Measurements from ENCODE around the gene NEXN. TPM values are rescaled to one million over a fixed set of nuclear protein-coding genes. Genes with fewer than 3 reads are reported as not detected.

The NEXN gene
- total and polyA plus RNA-seq, 2 experiments from 2014 or later, result 2.6 to 11.8 TPM

- DNase-seq (ENCODE audit: low spot score) (no peak), ATAC-seq (peak; percentile 67)
- Histone ChIP-seq H3K27me3 (ENCODE audit: insufficient read depth) (no peaks in the 10 kb centered on the region), H3F3A (replicated peaks; ENCODE audit: low read depth) (no peaks in the 10 kb centered on the region), H3K4me1 (ENCODE audit: insufficient read depth) (no peaks in the 10 kb centered on the region), H3K36me3 (ENCODE audit: insufficient read depth) (peaks cover 3% of the 10 kb centered on the region; the same call in 1 of the 2 replicates), H3K4me2 (no peak overlapping the region), H2AFZ (no peak overlapping the region), H4K20me1 (replicated peaks; ENCODE audit: insufficient read depth) (no peaks in the 10 kb centered on the region), H3K9me2 (ENCODE audit: insufficient read depth) (no peaks in the 10 kb centered on the region), H3K27ac (ENCODE audit: low read depth) (no peak overlapping the region), H3K79me2 (replicated peaks; ENCODE audit: insufficient read depth) (no peaks in the 10 kb centered on the region; the same call in 1 of the 2 replicates), H3K4me3 (no peak overlapping the region)
- Mint-ChIP-seq H3K4me3 (no peak overlapping the region), H3K9me3 (no peaks in the 10 kb centered on the region; the same call in 2 of the 3 replicates), H3K27ac (no peak overlapping the region), H3K27me3 (ENCODE audit: insufficient read depth, low read depth, poor library complexity) (no peaks in the 10 kb centered on the region), H3K36me3 (ENCODE audit: low read depth) (peaks cover 17% of the 10 kb centered on the region; the same call in 2 of the 3 replicates), H3K4me1 (no peaks in the 10 kb centered on the region)
- TF ChIP-seq CREB1 (CRISPR knock-in tag; IDR thresholded peaks at IDR 0.05; ENCODE audit: low read depth), result no peak
- no peak for TF ChIP-seq ZNF462 (CRISPR knock-in tag; IDR thresholded peaks at IDR 0.05)
- no peak for TF ChIP-seq NANOG (IDR thresholded peaks at IDR 0.05; ENCODE audit: borderline replicate concordance)
- no peak for TF ChIP-seq EZH2phosphoT487 (IDR thresholded peaks at IDR 0.05; ENCODE audit: unreplicated experiment)
- no peak for TF ChIP-seq STAT1 (IDR thresholded peaks at IDR 0.05; ENCODE audit: unreplicated experiment)
- no peak for TF ChIP-seq ZNF331 (CRISPR knock-in tag; IDR thresholded peaks at IDR 0.05; ENCODE audit: low read depth)
- no peak for TF ChIP-seq JUNB (IDR thresholded peaks at IDR 0.05; ENCODE audit: unreplicated experiment)
- TF ChIP-seq EZH2 (IDR thresholded peaks at IDR 0.05; ENCODE audit: low read depth, unreplicated experiment), result no peak
- TF ChIP-seq ZNF114 (CRISPR knock-in tag; IDR thresholded peaks at IDR 0.05), result no peak
- TF ChIP-seq, protein P1, sequence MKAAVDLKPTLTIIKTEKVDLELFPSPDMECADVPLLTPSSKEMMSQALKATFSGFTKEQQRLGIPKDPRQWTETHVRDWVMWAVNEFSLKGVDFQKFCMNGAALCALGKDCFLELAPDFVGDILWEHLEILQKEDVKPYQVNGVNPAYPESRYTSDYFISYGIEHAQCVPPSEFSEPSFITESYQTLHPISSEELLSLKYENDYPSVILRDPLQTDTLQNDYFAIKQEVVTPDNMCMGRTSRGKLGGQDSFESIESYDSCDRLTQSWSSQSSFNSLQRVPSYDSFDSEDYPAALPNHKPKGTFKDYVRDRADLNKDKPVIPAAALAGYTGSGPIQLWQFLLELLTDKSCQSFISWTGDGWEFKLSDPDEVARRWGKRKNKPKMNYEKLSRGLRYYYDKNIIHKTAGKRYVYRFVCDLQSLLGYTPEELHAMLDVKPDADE (IDR thresholded peaks at IDR 0.05), result no peak
- TF ChIP-seq CTCF (conservative IDR thresholded peaks at IDR 0.05; ENCODE audit: low read depth in 2 of 2), result no peak
- TF ChIP-seq REST (IDR thresholded peaks at IDR 0.05; ENCODE audit: unreplicated experiment), result no peak
- no peak for TF ChIP-seq POLR2AphosphoS5 (IDR thresholded peaks at IDR 0.05; ENCODE audit: low read depth)
Measured at GRCh38 chr1:77858725-77859124, 29.7 kb upstream of the NEXN start.

Data from GM23338 (cell line).